HG03460 (cell line): ENCODE measurements around the gene LRG1.
"Not testable (repeated sequence)": the region's sequence is repeated elsewhere in the genome, so short reads cannot be mapped to it uniquely, and the experiment has no call there.

Experiments used
- ATAC-seq: cut with Tn5 transposase; IDR thresholded peaks from one replicate; pipeline ENCODE4 v1.9.1; 2021; ENCODE audit not compliant: unreplicated experiment

LRG1 gene

GRCh38 chr19:4529924-4530522, 9.8 kb downstream of the LRG1 start:
- no peak for ATAC-seq

DNA sequence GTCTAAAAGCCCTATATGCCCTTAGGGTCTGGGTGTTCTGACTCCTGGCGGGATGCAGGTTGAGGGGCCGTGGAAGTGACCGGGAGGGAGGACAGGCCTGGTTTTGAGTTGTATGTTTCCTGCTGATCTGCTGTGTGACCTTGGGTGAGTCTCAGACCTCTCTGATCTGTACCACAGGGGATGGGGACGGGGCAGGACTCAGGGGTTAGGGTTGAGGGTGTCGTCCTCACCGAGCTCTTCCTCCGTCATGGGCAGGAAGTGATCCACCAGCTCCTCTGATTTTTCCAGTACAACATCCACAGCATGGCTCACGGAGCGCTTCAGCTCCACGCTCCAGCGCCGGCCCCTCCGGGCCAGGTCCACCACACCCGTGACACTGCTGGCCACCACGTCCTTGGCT, 11.0 kb downstream of the LRG1 start:
- ATAC-seq = no peak

DNA sequence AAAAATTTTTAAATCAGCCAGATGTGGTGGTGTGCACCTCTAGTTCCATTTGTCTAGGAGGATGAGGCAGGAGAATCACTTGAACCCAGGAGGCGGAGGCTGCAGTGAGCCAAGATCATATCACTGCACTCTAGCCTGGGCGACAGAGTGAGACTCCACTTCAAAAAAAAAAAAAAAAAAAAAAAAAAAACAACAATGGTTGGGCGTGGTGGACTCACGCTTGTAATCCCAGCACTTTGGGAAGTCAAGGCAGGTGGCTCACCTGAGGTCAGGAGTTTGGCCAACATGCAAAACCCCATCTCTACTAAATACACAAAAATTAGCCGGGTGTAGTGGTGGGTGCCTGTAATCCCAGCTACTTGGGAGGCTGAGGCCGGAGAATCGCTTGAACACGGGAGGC, 12.5 kb downstream of the LRG1 start:
- ATAC-seq = not testable (repeated sequence)

DNA sequence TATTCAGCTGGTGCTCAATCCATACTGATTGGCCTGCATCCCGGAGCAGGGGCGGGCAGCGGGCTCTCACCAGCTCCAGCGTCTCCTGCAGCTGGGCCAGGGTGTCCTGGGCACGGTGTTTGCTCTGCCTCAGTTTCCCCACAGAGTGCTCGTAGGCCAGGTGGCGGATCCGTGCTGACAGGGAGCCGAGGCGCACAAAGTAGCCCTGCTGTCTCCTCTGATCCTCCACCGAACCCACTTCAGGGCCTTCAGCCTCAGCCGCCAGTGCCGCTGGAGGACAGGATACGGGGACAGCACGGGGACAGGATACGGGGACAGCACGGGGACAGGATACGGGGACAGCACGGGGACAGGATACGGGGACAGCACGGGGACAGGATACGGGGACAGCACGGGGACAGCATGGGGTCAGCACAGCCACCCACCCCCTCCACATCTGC, 14.3 kb downstream of the LRG1 start:
- no peak for ATAC-seq

DNA sequence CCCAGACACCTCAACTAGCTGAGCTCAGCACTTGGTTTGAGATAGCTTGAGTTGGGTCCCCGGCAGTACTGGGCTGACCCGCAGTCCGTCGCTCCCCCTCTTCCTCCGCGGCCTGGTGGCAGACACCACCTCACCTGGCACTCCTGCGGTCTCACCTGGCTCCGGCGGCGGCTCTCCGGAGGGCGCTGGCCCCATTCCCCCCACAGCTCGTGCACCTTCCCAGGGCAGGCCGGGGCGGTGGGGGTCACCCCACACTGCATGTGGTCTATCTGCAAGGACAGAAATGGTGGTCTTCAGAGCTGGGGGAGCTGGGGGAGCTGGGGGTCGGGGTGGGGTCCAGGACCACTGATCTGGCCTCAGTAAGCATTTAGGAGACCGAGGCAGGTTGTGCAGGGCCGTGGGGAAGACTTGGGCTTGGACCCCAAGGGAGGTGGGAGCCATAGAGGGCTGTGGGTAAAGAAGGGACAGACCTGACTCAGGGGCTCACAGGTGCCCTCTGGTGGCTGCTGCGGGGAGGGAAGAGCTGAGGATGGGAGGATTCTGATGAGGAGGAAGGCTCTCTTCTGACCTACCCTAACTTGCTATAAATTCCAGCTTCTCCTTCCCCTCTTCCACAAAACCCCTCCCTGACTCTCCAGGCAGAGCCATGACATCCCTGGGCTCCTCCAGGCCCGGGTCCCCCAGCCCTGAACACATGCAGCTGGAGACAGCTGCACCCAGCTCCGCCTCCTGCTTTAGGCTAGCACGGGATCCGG, 14.9 kb downstream of the LRG1 start:
- ATAC-seq = no peak

GRCh38 chr19:4523306-4524110, 16.3 kb downstream of the LRG1 start:
- no peak for ATAC-seq

DNA sequence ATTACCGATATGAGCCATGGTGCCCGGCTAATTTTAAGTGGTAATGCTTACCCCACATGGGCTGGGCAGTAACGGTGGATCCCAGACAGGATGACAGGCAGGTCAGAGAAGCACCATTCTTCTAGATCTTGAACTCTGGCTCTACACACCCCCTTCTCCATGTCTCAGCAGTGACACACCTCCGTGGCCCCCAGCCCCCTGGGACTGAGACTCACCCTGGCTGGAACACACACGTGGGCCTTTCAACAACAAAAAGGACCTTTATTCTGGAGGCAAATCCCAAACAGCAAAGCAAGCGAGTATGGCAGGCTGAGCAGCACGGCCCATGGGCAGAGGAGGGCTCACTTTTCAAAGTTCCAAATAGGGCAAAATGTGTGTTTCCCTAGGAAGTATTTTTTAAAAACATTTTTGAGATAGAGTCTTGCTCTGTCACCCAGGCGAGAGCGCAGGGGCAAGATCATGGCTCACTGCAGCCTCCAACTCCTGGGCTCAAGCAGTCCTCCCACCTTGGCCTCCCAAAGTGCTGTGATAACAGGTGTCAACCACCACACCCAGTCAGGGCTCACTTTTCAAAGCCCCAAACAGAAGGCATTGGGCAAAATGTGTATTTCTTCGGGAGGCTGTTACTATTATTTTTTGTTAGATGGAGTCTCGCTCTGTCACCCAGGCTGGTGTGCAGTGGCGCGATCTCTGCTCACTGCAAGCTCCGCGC, 17.4 kb downstream of the LRG1 start:
- ATAC-seq = no peak

GRCh38 chr19:4521888-4522242, 18.0 kb downstream of the LRG1 start:
- no peak for ATAC-seq

- no peak for ATAC-seq
Measured at GRCh38 chr19:4521170-4521887, 18.5 kb downstream of the LRG1 start.

GRCh38 chr19:4519521-4520277, 20.1 kb downstream of the LRG1 start:
- ATAC-seq = no peak

GRCh38 chr19:4519172-4519496, 20.7 kb downstream of the LRG1 start:
- ATAC-seq = no peak

- ATAC-seq = no peak
Measured at GRCh38 chr19:4518345-4519171, 21.3 kb downstream of the LRG1 start, which contains the start of gene PLIN4. Gene PLIN4, minus strand, starts transcription at chr19:4518486. Its CDS starts 214 bp downstream, at chr19:4518272.

DNA sequence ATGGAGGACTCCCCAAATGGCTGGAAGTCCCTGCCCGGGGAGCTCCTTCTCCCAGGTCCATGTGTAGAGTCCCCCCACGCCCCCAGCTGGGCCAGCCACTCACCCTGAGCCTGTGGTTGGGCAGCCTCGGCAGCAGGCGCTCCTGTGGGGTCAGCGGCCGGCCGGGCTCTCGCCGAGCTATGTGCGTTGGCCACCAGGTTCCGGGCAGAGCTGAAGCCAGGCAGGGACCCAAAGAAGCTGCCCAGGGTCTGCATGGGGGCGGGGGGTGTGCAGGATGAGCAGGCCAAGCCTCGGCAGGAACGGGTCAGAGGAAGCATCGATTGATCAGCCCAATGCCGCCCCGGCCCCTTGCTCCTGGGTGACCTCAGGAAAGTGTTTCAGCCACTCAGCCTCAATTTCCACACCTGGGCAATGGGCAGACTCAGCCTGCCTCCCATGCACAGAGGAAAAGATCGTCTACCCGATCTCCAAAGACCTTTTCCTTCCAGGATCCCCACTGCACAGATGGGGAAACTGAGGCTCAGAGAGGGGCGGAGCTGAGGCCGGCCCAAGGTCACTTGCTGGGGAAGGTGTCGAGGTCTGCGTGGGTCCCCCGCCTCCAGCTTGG, 22.3 kb downstream of the LRG1 start:
- ATAC-seq = no peak

DNA sequence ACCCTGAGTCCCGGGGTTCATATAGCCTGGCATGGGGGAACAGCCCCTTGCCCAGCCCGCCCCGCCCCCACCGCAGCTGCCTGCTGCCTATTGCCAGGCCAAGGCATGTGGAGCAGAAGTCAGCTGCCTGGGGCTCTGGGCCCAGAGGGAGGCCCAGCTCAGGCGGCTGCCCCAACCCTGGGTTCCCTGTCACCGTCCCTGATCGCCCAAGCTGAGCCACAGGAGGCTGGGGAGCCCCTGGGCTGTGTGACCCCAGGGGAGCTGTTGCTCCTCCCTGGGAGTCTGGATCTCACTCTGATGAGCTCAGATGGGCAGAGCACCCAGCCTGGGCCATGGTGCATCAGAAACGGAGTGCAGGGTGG, 22.9 kb downstream of the LRG1 start:
- no peak for ATAC-seq

DNA sequence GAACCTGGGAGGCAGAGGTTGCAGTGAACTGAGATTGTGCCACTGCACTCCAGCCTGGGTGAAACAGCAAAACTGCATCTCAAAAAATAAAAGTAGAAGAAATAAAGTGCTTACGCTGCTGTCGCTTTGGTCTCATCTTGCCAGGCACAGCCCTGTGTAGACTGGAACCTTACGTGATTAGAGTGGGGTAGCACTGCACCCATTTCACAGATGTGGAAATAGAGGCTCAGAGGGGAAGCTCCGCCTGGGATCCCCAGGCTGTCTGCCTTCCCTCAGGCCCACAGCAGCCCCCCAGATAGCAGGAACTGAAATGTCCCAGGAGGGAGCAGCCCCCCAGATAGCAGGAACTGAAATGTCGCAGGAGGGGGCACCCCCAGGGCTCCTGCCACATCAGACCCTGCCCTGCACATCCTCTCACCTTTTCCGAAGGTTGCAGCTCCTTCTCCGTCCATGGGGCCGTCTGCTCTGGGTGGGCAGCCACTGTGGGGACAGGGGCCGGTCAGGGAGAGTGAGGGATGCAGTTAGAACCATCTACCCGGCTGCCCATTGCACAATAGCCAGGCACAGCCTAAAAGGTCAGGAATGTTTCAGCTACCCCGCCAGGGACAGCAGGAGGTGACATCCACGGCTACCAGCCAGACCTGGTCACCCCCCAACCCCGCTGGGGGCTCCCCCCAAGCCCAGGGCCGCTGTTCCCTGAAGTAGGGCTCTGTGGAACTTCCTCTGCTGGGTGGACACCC, 23.5 kb downstream of the LRG1 start:
- no peak for ATAC-seq

DNA sequence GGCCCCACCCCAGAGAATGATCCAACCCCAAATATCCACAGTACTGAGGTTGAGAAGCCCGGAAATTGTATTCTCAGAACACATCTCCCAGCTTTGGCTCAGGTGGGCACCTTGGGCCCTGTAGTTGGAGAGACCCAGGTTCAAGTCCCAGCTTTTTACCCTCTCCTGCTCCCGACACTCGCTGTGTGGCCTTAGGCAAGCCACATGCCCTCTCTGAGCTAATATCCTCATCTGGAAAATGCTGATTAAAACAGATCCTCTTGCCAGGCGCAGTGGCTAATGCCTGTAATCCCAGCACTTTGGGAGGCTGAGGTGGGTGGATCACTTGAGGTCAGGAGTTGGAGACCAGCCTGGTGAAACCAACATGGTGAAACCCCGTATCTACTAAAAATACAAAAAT, 24.1 kb downstream of the LRG1 start:
- no peak for ATAC-seq

DNA sequence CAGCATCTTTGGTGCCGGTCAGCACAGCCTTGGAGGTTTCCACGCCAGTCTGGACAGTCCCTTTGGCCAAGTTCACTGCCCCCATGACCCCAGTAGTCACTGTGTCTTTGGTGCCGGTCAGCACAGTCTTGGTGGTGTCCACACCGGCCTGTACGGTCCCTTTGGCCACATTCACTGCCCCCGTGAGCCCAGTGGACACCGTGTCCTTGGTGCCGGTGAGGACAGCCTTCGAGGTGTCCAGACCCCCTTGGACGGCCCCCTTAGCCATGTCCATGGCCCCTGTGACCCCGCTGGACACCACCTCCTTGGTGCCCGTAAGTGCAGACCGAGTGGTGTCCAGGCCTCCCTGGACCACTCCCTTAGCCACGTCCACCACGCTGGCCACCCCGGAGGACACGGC, 26.6 kb downstream of the LRG1 start:
- ATAC-seq = no peak

DNA sequence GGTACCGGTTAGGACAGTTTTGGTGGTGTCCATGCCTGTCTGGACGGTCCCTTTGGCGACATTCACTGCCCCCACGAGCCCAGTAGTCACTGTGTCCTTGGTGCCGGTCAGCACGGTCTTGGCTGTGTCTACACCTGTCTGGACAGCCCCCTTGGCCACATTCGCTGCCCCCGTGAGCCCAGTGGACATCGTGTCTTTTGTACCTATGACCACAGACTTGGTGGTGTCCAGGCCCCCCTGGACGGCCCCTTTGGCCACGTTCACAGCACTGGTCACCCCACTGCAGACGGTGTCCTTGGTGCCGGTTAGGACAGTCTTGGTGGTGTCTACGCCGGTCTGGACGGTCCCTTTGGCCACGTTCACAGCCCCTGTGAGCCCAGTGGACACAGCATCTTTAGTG, 27.8 kb downstream of the LRG1 start:
- no peak for ATAC-seq
